SJCRH30 (cell line): ENCODE data around the gene MYLK. TPM values are rescaled to one million over a fixed set of nuclear protein-coding genes. Genes with fewer than 3 reads are reported as not detected.

Source experiments
- DNase-seq, 2 experiments: peaks; one replicate each; pipeline ENCODE4 v3.0.0-alpha.2; 2015 to 2020
- H3K27ac ChIP-seq: fragments of 250-450 bp; sonication (Bioruptor Pico); 2 replicates; pipeline ENCODE4 v1.5.1; 2020; ENCODE audit warnings: mild to moderate bottlenecking, moderate library complexity
- H3K27me3 ChIP-seq: fragments of 250-450 bp; sonication (Bioruptor Pico); 2 replicates; pipeline ENCODE4 v1.5.1; 2020; ENCODE audit warnings: mild to moderate bottlenecking, moderate library complexity
- H3K36me3 ChIP-seq: fragments of 250-450 bp; sonication (Bioruptor Pico); 2 replicates; pipeline ENCODE4 v1.5.1; 2020; ENCODE audit warnings: mild to moderate bottlenecking, moderate library complexity
- H3K4me1 ChIP-seq: fragments of 250-450 bp; sonication (Bioruptor Pico); 2 replicates; pipeline ENCODE4 v1.5.1; 2020; ENCODE audit warnings: mild to moderate bottlenecking, moderate library complexity
- H3K4me3 ChIP-seq: fragments of 250-450 bp; sonication (Bioruptor Pico); 2 replicates; pipeline ENCODE4 v1.5.1; 2020; ENCODE audit warnings: mild to moderate bottlenecking, moderate library complexity
- H3K9me3 ChIP-seq: fragments of 250-450 bp; sonication (Bioruptor Pico); replicated peaks from 2 replicates; pipeline ENCODE4 v1.5.1; 2020; ENCODE audit warnings: mild to moderate bottlenecking, moderate library complexity
- total RNA-seq: library from RNA; depleted of rRNA; stranded (reverse); fragments of >200 nt; shearing (Covaris generic); gene quantifications from 2 replicates; pipeline ENCODE4 v1.2.3, GENCODE V29; 2014

Gene MYLK
- total RNA-seq, 1 experiment from 2014 or later = 3.2 TPM

DNA sequence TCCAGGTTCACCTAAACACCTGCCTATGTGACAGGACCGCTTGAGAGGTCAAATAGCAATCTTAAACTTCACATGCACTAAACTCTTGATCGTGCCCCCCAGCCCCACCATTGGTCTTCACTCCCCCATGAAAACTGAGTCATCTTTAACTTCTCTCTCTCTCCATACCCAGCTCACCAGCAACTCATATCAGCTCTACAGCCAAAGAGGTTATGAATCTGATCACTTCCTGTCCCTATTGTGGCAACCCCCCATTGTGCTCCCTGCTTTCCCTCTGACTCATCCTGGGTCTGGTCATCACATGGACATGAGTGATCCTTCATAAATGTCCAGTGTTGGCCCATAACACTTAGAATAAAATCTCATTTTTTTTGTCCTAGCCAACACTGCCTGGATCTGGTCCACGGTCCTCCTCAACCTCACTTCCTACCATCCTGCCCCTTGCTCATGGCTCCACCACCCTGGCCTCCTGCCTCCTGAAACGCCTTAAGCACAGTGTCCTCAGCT lies 195.8 kb downstream of the MYLK start:
- H3K27ac ChIP-seq = no peak overlapping the region
- H3K27me3 ChIP-seq = no peaks in the 10 kb centered on the region
- peaks cover 9% of the 10 kb centered on the region for H3K4me1 ChIP-seq
- no peaks in the 10 kb centered on the region for H3K36me3 ChIP-seq
- no peak overlapping the region for H3K4me3 ChIP-seq
- H3K9me3 ChIP-seq = no peaks in the 10 kb centered on the region
- peak in 1 of 2 experiments; percentile 21 for DNase-seq

DNA sequence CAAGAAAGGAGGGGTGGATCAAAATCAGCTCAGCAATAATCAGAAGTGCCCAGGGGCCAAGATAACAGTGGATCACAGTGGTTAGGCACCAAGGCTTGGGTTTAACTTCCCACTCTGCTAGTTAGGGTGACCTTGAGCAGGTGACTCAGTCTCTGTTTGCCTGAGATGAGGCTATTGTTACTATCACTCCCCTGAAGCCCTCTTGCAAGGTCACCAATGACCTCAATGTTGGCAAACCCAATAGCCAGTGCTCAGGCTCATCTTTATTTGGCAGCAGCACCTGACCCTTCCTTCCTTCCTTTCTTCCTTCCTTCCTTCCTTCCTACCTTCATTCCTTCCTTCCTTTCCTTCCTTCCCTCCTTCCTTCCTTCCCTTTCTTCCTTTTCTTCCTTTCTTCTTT lies 196.8 kb downstream of the MYLK start:
- no peak overlapping the region for H3K4me3 ChIP-seq
- no peaks in the 10 kb centered on the region for H3K36me3 ChIP-seq
- H3K27ac ChIP-seq = no peak overlapping the region
- H3K27me3 ChIP-seq = no peaks in the 10 kb centered on the region
- H3K4me1 ChIP-seq = peaks cover 9% of the 10 kb centered on the region
- no peaks in the 10 kb centered on the region for H3K9me3 ChIP-seq
- DNase-seq = no peak

DNA sequence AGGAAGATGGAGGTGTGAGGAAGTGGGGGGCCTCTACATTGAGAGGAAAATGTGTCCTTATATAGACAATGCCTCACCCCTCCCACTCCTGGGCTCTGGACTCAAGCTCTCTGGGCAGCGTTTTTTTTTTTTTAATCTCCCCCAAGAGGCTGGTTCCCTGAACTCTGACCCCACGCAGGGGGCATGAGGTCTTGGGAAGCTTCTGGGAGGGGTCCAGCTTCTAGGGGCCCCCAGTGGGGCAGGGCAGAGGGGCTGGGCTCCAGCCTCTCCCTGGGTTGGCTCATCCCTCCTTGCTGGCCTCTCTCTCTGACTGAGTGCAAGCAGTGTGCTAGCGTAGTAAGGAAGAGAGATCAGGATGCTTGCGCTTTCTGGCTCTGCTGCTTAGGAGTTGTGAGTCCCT lies 197.9 kb downstream of the MYLK start:
- Histone ChIP-seq H3K4me3 (no peak overlapping the region), H3K27me3 (no peaks in the 10 kb centered on the region), H3K4me1 (peaks cover 9% of the 10 kb centered on the region), H3K9me3 (no peaks in the 10 kb centered on the region), H3K36me3 (no peaks in the 10 kb centered on the region), H3K27ac (no peak overlapping the region)
- DNase-seq = no peak

DNA sequence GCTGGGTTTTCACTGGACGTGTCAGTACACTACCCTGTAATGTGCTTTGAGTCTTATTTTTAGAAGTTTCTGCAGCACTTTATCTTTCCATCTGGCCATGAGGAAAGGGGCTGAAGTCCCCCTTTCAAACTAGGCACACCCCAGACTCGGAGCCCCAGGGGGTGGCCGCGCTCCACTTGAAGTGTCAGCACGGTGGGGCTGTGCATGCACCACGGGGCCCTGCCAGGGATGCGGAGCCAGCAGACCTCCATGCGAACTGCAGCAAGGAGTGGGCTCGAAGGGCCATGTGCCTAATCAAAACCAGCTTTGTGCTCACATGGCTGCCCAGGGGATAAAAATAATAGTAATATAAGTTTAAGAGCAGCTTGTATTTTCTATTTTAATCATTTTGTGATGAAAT lies 198.4 kb downstream of the MYLK start:
- H3K36me3 ChIP-seq = no peaks in the 10 kb centered on the region
- H3K27ac ChIP-seq = no peak overlapping the region

DNA sequence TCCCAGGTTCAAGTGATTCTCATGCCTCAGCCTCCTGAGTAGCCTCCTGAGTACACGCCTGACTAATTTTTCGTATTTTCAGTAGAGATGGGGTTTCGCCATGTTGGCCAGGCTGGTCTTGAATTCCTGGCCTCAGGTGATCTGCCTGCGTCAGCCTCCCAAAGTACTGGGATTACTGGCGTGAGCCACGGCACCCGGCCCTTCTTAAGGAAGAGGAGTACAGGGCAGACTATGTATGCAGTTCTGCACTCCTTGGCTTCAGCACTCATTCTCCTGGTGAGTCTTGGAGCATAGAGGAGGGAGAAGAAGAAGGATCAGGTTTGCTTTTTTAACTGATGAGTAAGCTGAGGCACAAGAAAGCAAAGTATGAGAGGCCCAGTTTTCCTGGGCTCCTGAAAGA lies 199.5 kb downstream of the MYLK start:
- H3K36me3 ChIP-seq = no peaks in the 10 kb centered on the region

More for the DNA sequence above, 198.4 kb downstream of the MYLK start:
- no peaks in the 10 kb centered on the region for H3K27me3 ChIP-seq
- DNase-seq = no peak
- H3K9me3 ChIP-seq = no peaks in the 10 kb centered on the region
- no peak overlapping the region for H3K4me3 ChIP-seq
- peaks cover 12% of the 10 kb centered on the region for H3K4me1 ChIP-seq

DNA sequence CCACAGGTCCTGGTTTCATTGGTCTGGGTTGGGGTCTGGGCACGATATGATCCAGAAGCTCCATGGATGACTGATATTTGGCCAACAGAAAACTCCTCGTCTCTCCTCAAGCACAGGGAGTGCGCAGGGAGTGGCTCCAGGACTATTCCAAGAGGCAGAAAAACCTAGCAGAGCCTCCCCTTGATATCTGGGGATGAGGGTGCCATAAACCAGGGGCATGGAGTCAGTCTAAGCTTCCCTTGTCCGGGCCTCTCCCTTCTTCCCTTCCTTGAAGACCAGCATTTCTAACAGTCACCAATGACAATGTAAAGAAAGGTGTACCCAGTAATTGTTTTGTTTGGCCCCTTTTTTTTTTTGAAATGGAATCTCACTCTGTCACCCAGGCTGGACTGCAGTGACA lies 199.9 kb downstream of the MYLK start:
- no peak for DNase-seq
- no peaks in the 10 kb centered on the region for H3K36me3 ChIP-seq
- H3K4me3 ChIP-seq = no peak overlapping the region
- H3K9me3 ChIP-seq = no peaks in the 10 kb centered on the region
- H3K27me3 ChIP-seq = no peaks in the 10 kb centered on the region
- H3K27ac ChIP-seq = no peak overlapping the region
- peaks cover 28% of the 10 kb centered on the region for H3K4me1 ChIP-seq

More for the DNA sequence above, 199.5 kb downstream of the MYLK start:
- no peak for DNase-seq
- H3K27ac ChIP-seq = no peak overlapping the region
- peaks cover 23% of the 10 kb centered on the region for H3K4me1 ChIP-seq
- no peaks in the 10 kb centered on the region for H3K9me3 ChIP-seq
- no peaks in the 10 kb centered on the region for H3K27me3 ChIP-seq
- H3K4me3 ChIP-seq = no peak overlapping the region

DNA sequence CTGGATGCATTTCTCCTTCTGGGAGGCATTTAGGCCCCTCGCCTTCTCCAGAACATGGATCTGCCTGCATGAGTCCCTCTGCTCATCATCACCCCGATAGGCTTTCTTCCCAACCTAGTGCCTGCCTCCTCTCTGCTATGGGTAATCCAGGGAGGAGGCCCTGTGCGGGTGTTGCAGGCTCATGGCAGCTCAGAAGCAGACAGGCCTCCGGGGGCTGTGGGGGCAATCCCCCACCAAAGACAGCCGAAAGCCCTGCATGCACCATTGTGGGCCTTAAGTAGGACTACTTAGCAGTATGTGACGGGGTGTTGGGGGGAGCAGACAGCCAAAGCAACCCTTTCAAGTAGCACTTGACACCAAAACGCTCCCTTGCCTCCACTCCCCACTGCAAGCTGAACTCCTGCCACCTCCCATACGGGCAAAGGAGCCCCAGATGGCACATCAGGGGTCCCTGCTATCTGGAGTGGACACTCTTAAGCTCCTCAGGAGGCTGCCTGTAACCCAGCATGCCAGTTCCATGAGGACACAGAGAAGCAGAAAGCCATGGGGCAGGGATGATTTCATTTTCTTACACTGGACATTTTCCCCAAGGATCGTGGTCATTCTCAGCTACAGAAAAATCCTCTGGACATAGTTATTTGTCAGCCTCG lies 200.5 kb downstream of the MYLK start:
- peaks cover 30% of the 10 kb centered on the region for H3K4me1 ChIP-seq
- H3K36me3 ChIP-seq = no peaks in the 10 kb centered on the region
- no peak for DNase-seq
- no peaks in the 10 kb centered on the region for H3K9me3 ChIP-seq
- H3K27me3 ChIP-seq = no peaks in the 10 kb centered on the region
- H3K27ac ChIP-seq = no peak overlapping the region
- no peak overlapping the region for H3K4me3 ChIP-seq

DNA sequence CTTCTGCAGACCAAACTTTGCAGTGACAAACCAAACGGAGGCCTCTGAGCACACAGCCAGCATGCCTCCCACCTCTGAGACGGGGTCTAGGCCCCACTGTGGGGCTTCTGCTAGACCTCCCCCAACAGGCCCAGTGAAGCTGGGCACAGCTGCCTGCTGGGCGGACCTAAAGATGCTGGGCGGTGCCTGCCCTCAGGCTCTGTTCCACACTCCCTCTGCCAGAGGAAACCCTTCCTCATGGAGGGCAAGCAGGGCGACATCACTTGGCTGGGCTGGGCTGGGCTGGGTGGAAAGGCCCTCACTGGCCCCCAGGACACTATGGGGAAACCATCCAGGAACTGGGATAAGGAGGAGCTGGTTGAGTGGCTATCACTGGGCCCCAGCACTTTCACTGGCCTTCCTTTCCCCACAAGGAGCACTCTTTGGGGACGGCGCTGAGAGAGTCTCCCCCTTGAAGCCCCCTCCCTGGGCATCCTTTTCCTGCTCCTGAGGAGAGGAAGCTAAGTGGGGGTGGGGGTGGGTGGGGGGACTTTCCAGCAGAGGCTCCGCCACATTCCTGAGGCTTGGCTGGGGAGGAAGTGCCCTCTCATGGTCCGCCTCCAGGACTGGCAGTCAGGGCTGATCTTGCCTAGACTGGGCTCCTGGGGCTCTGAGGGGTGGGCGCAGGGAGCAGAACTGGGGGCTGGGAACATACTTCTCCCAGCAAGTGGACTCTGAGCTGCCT lies 201.2 kb downstream of the MYLK start:
- H3K4me1 ChIP-seq = peaks cover 28% of the 10 kb centered on the region
- H3K4me3 ChIP-seq = no peak overlapping the region
- H3K27me3 ChIP-seq = no peaks in the 10 kb centered on the region
- H3K36me3 ChIP-seq = no peaks in the 10 kb centered on the region
- H3K9me3 ChIP-seq = no peaks in the 10 kb centered on the region
- H3K27ac ChIP-seq = no peak overlapping the region
- DNase-seq = no peak

DNA sequence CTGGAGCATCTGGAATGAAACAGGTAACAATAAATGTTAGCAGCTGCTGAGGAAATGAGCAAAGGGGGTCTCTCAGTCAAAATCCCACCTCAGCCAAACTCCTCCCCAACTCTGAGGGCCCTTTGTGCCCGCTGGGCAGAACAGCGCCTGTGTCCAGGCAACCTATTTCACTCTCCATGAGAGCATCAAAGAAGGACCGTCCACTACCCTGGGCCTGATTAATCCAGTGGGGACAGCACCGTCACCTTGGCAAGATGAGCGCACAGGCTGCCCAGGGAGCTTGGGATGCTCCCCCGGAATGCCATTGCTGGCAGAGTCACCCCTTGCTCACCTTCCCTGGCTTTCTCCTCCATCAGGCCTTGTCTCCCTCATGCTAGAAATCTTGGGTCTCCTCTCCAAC lies 201.8 kb downstream of the MYLK start:
- Histone ChIP-seq H3K27ac (no peak overlapping the region), H3K4me3 (no peak overlapping the region), H3K27me3 (no peaks in the 10 kb centered on the region), H3K36me3 (no peaks in the 10 kb centered on the region), H3K9me3 (no peaks in the 10 kb centered on the region), H3K4me1 (peaks cover 31% of the 10 kb centered on the region)
- DNase-seq = no peak

DNA sequence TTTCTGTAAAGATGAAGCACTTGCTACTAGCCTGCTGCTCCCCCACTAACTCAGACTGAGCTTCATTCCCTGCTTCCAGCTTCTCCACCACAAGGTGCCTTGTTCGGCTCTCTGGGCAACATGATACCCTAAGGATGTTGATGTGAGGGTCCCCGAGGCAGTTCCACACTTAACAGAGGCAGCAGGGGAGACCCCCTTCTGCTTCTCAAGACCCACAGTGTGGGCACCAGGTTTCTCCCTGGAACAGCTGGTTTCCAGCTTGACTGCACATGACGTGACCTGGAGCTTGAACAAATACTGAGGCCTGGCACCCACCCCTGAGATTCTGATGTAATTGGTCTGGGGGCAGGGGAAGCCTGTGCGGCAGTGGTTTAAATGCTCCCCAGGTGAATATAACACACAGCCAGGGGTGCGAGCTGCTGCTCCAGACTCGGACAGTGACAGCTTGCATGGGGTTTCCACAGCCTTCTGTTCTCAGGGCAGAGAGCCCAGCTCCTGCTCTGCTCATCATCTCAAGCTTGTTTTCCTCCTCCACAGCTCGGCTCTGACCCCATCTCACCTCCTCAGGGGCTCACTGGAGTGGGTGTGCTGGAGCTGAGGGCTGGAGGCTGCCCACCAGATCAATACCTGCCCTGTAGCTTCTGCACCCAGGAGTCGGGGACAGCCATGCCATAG lies 204.3 kb downstream of the MYLK start:
- H3K27ac ChIP-seq = no peak overlapping the region
- no peak overlapping the region for H3K4me3 ChIP-seq
- H3K4me1 ChIP-seq = peaks cover 36% of the 10 kb centered on the region
- no peaks in the 10 kb centered on the region for H3K9me3 ChIP-seq
- DNase-seq = peak in 1 of 2 experiments; percentile 24
- no peaks in the 10 kb centered on the region for H3K27me3 ChIP-seq
- H3K36me3 ChIP-seq = no peaks in the 10 kb centered on the region

DNA sequence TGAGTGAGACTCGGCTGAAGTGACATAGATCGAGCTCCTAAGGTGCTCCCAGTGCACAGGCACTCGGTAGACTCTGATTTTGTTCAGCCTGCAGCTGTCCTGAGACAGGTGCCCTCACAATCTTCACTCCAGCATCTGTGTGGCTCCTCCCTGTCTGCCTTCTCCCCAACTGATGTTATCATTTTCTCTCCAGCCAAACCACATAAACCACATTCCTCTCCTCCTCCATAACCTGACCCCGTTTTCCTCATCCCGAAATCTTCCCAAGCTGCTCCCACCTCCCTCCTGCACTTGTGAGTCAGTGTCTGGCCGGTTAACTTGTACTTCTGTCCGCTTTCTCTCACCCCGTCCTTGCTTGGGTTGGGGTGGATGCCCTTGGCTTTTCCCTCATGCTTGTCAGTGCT lies 206.0 kb downstream of the MYLK start:
- Histone ChIP-seq H3K4me3 (no peak overlapping the region), H3K9me3 (no peaks in the 10 kb centered on the region), H3K27ac (peak overlapping the region; percentile 39), H3K36me3 (no peaks in the 10 kb centered on the region), H3K27me3 (no peaks in the 10 kb centered on the region), H3K4me1 (peaks cover 36% of the 10 kb centered on the region)
- peak; percentile 91 to 95 for DNase-seq

DNA sequence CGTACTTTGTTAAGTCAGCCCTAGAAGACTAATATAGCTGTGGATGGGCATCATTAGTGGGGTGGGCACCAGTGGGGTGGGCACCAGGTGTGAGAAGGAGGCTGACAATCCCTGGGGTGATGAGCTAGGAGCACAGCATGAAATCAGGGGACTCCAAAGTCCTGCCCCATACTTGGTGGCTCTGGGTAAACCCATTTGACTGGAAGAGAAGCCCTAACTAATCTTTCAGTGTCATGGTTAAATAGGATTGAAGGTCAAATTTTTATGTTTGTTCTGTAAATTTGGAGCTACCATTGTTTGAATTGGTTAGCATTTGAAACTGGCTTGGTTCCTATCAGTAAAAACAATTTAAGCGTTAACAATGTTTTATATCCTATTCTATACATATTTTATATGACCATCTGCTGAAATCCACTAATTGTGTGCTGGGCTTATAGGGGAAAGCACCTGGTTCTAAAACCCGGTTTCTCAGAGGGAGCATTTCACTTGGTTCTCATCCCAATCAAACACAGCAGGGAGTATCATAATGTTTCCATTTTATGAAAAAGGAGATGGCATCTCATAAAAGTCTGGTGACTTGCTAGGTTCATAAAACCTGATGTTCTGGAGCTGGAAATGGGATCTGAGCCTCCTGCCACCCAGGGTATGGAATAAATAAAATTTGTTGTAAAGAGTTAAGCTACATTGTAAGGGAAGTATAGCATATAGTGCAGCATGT lies 211.5 kb downstream of the MYLK start:
- no peak for DNase-seq
- Histone ChIP-seq H3K36me3 (no peaks in the 10 kb centered on the region), H3K27me3 (no peaks in the 10 kb centered on the region), H3K9me3 (no peaks in the 10 kb centered on the region), H3K4me3 (no peak overlapping the region), H3K27ac (no peak overlapping the region), H3K4me1 (peaks cover 10% of the 10 kb centered on the region)

DNA sequence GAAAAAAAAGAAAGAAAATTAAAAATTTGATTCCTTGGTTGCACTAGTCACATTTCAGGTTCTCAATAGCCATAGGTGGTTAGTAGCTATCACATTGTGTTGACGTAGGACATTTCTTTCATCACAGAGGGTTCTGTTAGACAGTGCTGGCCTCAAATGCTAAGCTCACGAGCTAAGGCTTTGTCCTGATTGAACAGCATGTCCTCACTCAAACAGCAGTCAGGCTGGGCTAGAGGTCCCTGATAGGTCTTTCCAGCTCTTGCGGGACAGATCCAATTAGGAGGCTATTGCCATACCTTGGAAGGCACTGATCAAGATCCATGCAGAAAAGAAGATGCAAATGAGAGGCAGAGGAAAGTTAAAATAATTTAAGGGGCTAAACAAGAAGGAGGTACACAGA lies 213.4 kb downstream of the MYLK start:
- Histone ChIP-seq H3K36me3 (no peaks in the 10 kb centered on the region), H3K9me3 (no peaks in the 10 kb centered on the region), H3K4me3 (no peak overlapping the region), H3K27ac (no peak overlapping the region), H3K4me1 (0 out of 2 replicates have a peak, but pooled peaks cover 3% of the 10 kb centered on the region), H3K27me3 (no peaks in the 10 kb centered on the region)
- DNase-seq = no peak

DNA sequence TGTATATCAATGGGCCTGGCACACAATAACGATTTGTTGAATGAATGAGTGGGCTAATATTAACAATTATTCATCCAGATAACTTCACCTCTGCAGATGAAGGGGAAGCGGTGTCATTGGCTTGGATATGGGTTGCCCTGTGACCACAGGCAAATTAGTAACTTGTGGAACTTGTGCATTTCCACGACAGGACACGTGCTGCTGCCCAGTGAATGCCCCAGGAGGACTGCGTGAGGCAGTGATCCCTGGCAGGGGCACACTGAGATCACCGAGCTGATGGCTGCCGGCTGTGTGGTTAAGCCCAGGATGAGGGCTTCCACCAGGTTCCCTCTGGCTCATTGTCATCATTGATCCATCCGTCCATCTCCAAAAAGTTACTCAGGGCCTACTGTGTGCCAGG lies 215.2 kb downstream of the MYLK start:
- Histone ChIP-seq H3K36me3 (no peaks in the 10 kb centered on the region), H3K27me3 (no peaks in the 10 kb centered on the region), H3K9me3 (no peaks in the 10 kb centered on the region), H3K4me3 (no peak overlapping the region), H3K27ac (no peak overlapping the region), H3K4me1 (0 out of 2 replicates have a peak, but pooled peaks cover 3% of the 10 kb centered on the region)
- no peak for DNase-seq

DNA sequence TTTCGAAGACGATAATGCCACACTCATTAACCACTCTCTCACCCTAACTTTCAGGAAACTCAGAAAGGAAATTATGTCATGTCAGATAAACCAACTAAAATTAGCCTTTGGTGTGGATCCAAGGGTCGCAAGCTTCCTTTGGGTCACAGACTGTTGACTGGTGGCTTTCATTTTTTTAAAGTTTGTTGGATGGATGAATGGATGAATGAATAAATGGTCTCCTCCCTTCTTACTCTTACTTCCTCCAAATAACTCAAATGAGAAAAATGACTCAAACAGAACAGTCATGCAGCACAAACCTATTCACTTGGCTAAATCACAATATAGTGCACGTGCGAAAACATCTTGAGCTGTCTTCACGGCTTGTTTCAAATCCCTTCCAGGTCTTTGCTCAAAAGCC lies 216.3 kb downstream of the MYLK start:
- H3K9me3 ChIP-seq = no peaks in the 10 kb centered on the region
- DNase-seq = no peak
- no peaks in the 10 kb centered on the region for H3K27me3 ChIP-seq
- H3K27ac ChIP-seq = no peak overlapping the region
- no peak overlapping the region for H3K4me3 ChIP-seq
- H3K36me3 ChIP-seq = no peaks in the 10 kb centered on the region
- H3K4me1 ChIP-seq = 0 out of 2 replicates have a peak, but pooled peaks cover 3% of the 10 kb centered on the region
